Hematopoietic multipotent progenitor cell (in vitro differentiated cells): Measurements from ENCODE around the gene MAP7D2. TPM values are rescaled to one million over a fixed set of nuclear protein-coding genes. Genes with fewer than 3 reads are reported as not detected.

ENCODE experiments used
- DNase-seq, 3 donors: peaks; one replicate each; pipeline ENCODE4 v3.0.0-alpha.2; 2011 to 2015; ENCODE audit warnings: low read depth in 2 of 3, low spot score in 2 of 3
- small RNA-seq: library from RNA; depleted of rRNA; stranded (forward); fragments of <200 nt; gene quantifications from one replicate; pipeline ENCODE3, GENCODE V24; 2012
- total RNA-seq: library from RNA; depleted of rRNA; stranded (reverse); fragments of >200 nt; gene quantifications from one replicate; pipeline ENCODE4 v1.2.3, GENCODE V29; 2012

The MAP7D2 gene
- total RNA-seq, 1 donor: 0.27 TPM

- no peak for DNase-seq
These were observed 134.8 kb downstream of the MAP7D2 start for GRCh38 chrX:19981947-19982346.

- no peak for DNase-seq
These were observed 140.9 kb downstream of the MAP7D2 start for GRCh38 chrX:19975845-19976244.

DNA sequence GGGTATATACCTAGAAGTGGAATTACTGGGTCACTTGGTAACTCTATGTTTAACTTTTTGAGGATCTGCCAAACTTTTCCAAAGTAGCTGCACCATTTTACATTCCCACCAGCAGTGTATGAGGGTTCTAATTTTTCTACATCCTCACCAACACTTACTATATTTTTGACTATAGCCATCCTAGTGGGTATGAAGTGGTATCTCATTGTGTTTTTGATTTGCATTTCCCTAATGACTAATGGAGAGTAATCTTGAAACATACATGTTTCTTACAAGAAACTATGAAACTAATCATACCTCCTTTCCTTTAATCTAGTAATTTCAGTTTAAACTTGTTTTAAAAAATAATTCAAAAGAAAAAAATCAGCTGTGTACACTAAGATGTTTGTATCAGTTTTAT lies 143.7 kb downstream of the MAP7D2 start:
- DNase-seq: no peak

DNA sequence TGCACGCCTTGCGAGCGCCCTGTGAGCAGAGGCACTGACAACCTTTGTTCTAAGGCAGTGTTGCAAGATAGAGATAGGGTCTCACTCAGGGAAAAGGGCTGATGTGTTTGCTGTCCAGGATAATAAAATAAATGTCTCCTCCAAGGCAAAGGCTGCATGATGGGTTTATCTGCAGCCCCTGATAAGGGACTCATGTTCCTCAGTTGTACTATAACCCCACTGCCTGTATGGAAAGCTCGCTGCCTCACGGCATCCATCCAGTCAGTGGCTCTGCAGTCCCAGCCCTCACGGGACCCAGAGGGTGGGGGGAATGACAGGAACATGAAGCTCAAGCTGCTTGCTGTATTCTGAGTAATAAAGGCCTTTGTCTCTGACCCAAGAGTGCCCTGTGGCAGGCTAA lies 148.4 kb downstream of the MAP7D2 start:
- DNase-seq: no peak

GRCh38 chrX:19966056-19966455 lies 150.7 kb downstream of the MAP7D2 start:
- no peak for DNase-seq

- DNase-seq: no peak
These were observed 152.5 kb downstream of the MAP7D2 start for GRCh38 chrX:19964017-19964710.

GRCh38 chrX:19960913-19961312 lies 155.8 kb downstream of the MAP7D2 start:
- no peak for DNase-seq

DNA sequence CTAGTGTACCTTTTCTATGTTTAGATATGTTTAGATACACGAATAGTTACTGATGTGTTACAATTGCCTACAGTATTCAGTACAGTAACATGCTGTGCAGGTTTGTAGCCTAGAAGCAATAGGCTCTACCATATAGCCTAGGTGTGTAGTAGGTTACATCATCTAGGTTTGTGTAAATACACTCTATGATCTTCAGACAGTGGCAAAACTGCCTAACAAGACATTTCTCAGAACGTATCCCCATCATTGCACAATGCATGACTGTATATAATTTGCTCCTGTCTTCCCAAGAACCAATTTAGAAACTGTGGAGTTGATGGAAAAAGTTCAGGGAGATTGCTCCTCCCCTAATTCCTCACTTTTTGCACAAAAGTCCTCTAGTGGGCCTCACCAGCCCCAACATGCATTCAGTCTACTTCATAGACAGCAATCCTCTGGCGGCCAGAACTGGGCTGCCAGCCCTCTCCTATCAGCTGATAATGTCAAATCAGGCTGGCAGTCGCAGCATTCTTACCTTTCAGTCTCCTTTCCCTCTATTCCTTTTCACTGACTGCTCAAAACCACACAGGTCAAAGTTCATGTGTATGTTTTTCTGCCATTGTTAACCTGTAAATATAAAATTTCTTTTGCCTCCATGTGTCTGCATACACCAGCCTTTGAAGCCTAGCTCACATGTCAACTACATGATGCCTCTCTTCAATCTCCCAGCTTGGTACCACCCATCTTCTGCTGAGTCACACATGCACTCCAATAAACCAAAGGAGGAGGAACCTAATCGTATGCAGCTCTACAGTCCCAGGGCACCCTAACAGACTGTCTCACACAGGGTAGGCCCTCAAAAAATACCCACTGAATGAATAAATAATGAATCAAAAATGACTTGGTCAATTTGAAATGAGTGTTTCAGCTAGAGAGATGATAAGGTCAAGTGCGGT lies 157.9 kb downstream of the MAP7D2 start:
- DNase-seq: no peak

DNA sequence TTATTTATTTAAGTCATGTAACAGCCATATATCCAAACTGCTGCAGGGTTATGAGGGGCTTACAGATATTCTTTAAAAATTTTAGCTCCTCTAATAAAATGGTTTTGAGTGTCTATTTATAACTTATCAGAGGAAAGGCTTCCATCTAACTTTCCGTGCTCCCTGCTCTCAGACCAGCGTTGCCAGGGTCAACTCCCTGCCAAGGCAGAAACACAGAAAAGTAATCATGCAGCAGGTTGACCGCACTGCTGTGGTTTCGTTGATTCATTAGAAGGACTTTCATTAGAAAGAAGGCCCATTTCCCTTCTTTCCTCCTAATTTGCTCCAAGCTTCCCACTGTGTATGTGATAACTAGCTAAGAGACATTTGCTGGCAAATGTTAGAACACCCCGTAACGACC lies 159.8 kb downstream of the MAP7D2 start:
- no peak for DNase-seq

Small RNAs within 50 kb of the gene (small RNA-seq; reads per million reads assigned to genes)
- gene MIR23C: 0.54 reads per million
- gene RF00019: not detected
- gene RF00493: 25.2 reads per million, percentile 95 among the genes with 10 or more reads in this experiment
- not detected for gene RF00494

Other genes starting within 250 kb of the MAP7D2 start
- gene SH3KBP1, start 229.3 kb downstream of the MAP7D2 start, total RNA-seq: 14.3 TPM
- gene BCLAF3, start 125.8 kb downstream of the MAP7D2 start, total RNA-seq: 1.6 TPM
- 10.8 TPM for gene EIF1AX, start 24.9 kb upstream of the MAP7D2 start, total RNA-seq
- gene RPS6KA3, start 150.0 kb upstream of the MAP7D2 start, total RNA-seq: 41.5 TPM